ENCODE results near the gene PTPN11.
A peak's percentile ranks its signal among the peaks of the same experiment; 100 is the strongest.
"Not testable (repeated sequence)": the region's sequence is repeated elsewhere in the genome, so short reads cannot be mapped to it uniquely, and the experiment has no call there.

PTPN11 gene

DNA sequence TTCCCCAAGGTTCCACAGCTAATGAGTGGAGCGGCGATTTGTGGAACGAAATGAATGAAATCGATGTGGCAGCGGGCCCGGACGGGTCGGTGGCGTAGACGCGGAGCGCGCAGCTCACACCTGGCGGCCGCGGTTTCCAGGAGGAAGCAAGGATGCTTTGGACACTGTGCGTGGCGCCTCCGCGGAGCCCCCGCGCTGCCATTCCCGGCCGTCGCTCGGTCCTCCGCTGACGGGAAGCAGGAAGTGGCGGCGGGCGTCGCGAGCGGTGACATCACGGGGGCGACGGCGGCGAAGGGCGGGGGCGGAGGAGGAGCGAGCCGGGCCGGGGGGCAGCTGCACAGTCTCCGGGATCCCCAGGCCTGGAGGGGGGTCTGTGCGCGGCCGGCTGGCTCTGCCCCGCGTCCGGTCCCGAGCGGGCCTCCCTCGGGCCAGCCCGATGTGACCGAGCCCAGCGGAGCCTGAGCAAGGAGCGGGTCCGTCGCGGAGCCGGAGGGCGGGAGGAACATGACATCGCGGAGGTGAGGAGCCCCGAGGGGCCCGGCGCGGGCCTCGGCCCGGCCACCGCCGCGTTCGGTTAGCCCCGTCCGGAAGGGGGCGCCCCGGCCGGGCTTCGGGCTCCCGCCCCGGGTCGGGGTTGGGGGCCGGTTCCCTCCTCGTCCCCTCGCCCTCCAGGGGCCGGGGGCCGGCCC, at the start of gene PTPN11:
PTPN11 (plus strand) TSS at position 340 of the 689 bp plus-strand sequence; CDS start at position 505, 165 bp downstream.
- peak; percentile 94 for DNase-seq

DNA sequence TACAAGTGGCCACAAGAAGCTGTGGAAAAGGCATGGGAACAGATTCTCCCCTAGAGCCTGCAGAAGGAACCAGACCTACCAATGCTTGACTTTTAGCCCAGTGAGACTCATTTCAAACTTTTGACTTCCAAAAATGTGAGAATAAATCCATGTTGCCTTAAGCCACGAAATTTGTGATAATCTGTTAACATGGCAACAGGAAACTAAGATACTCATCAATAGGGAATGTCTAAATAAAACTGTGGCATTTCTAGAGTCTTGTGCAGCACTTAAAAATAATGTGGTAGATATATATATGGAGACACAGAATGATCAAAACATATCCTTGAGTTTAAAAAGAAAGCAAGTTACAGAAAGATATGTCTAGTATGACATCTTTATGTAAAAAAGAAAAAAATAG, 48.5 kb upstream of the PTPN11 start:
- no peak for DNase-seq

DNA sequence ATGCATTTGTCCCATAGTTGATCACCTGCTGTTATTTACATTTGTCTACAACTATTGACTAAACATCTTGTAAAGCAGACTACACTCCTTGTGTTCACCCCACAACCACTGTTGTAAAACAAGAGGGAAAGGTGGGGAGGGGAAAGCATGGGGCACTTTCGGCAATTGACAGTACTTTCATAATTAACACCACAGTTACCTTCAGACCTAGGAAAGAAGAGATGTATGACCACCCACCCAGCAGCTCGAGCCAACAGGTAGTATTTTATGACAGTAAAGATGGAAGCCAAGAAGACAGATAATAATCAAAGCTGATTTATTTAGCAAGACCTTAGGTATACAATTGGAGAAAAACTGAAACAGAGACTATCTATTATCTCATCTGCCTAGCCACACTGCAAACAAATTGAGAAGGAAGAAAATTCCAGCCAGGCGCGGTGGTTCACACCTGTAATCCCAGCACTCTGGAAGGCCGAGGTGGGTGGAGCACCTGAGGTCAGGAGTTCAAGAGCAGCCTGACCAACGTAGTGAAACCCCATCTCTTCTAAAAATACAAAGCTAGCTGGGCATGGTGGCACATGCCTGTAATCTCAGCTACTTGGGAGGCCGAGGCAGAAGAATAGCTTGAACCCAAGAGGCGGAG, 47.8 kb upstream of the PTPN11 start:
- no peak for DNase-seq

DNA sequence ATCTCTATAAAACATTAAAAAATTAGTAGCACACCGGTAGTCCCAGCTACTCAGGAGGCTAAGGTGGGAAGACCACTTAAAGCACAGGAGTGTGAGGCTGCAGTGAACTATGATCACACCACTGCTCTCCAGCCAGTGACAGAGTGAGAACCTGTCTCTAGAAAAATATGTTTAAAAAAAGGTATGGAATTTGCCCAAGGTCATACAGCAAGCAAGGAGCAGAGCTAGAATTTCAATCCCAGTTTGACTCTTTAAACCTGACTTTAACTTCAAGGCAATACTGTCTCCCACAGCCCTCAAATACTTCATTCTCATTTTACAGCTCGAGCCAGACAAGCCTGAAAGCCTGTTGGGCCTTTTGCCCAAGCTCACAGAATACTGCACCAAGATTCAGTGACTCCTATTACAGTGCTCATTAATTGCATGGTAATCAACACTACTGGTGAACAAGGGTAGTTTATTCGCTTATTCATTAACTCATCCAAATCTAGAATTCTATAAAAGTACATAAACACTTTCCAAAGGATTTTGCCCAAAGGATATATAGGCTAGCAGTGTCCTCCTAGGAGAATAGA, 44.5 kb upstream of the PTPN11 start:
- no peak for DNase-seq

DNA sequence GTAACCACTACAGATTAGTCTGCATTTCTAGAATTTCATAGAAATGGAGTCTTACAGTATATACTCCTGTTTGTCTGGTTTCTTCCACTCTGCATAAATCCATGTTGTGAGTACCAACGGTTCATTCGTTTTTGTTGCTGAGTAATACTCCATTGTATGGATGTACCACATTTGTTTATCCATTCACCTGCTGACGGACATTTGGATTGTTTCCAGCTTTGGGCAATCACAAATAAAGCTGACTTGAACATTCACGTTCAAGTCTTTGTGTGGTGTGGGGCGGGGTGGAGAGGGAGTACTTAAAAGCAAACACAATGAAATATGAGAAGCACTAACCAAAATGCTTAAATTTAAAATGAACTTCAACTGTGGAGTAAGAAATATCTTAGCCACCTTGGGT, 43.6 kb upstream of the PTPN11 start:
- DNase-seq, result no peak

DNA sequence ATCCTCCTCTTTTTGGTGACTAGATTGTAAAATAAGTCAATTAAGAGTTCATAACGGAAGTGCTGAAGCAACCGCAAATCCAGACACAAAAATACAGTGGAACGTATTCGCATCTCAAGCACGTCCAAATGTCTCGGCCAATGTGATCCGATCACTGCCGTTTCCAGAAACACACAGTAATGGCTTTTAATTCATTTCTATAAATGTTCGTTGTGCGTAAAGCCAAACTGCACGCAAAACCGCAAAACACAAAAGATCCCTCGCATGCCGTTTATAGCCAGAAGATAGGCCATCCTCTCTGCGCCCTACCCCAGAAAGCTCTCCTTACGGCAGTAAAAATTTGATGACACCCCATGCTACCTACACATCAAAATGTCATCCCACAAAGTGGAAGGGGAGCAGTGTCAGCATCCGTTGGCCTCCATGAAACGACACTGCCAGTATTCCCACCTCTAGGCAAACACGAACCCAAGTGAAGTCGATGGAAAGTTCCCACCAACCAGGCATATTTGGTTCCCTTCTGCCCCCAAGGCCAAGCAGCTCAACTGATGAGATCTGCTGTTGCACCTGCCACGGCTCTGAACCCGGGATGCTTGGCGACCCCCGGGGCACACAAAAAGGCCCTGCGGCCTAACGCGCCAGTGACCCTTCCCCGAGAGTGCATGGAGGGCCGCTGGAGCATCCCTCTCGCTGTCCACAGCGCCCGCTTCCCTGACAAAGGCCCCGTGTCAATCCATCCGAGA, 37.9 kb upstream of the PTPN11 start:
- peak; percentile 34 for DNase-seq

DNA sequence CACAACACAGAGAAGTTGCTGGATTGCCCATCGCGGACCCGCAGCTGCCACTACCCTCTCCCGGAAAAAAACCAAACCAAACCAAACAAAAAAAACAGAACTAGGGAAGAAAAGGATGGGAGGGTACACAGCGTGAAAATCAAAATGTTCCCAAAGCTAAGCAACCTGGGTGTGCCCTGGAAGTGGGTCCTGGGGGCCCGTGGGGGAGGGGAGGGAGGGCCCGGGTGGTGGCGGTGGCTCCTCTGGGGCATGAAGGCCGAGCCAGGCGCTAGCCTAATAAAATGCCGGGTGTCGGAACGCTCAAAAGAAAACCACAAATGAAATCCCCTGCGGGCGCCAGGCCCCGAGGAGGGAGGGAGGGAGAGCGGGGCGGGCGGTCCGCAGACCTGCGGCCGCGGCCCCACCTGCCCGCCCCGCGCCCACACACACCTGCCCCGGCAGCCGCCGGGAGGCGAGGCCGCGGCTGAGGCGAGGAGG, 37.3 kb upstream of the PTPN11 start:
- no peak for DNase-seq

DNA sequence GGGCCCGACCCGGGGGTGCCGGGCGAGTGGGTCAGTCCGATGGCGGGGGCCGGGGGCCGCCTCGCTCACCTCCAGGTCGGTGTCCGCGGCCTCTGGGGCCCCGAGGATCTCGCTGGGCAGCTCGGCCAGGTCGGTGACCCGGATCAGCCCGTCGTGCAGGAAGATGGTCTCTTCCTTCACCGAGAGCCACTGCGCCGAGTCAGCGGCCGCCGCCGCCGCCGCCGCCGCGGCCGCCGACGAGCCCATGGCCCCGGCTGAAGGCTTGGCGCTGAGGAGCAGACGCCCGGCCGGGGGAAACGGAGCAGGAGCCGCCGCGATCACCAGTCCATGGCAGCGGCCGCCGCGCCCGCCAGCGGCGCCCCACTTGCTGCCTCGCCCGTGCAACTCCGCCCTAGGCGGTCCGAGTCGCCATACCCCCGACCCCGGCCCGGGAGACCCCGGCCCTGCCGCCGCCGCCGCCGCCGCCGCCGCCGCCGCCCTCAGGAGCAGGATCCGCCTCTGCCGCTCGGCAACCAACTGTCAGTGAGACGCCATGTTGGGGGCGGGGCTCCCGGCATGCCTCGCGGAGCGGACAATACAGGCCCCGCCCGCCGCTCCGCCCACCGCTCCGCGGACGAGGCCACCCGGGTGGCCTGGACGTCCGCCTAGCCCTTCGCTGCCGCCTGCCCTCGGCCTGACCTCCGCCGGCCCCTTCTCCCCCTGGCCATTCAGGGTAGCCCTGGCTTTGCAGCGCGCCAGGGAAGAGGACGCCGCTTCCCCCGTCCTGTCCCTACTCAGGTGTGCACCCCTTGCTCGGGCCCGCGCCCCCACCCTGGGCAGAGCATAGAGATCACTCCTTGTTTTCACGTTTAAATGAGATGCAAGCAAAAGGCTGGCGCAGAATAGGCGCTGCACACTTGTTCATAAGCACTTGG, 36.6 kb upstream of the PTPN11 start, which contains the start of gene HECTD4:
HECTD4 (minus strand) TSS at position 549 of the 914 bp plus-strand sequence; CDS start at position 246, 303 bp downstream.
- DNase-seq, result peak; percentile 92

DNA sequence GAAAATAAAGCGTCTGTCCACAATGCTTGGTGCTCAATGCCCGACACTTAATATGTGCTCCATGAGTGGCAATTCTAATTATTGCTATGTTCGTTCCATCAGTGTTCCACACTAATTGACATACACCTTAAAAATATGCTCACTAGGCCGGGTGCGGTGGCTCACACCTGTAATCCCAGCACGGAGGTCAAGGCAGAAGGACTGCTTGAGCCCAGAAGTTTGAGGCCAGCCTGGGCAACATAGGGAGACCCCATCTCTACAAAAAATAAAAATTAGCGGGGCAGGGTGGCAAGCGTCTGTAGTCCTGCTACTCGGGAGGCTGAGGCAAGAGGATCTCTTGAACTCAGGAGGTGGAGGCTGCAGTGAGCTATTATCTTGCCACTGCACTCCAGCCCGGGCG, 35.9 kb upstream of the PTPN11 start:
- DNase-seq, result no peak

DNA sequence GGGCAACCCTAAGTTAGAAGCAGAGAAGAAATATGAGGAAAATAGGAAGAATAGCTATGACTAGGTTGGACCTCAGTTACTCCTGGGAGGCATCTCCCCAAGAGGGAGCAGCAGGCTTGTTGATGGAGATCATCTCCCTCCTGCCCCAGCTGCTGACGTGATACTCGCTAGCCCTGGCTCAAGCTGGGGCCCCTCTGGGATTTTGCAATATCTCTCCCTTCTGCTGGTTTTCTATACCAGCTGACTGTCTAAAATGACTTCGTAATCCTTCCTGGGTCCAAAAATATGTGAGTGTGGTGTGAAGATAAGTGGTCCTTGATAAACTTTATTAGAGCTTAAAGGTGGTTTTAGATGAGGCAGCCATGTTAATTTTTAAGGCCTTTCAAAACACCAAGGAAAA, 32.0 kb upstream of the PTPN11 start:
- no peak for DNase-seq

DNA sequence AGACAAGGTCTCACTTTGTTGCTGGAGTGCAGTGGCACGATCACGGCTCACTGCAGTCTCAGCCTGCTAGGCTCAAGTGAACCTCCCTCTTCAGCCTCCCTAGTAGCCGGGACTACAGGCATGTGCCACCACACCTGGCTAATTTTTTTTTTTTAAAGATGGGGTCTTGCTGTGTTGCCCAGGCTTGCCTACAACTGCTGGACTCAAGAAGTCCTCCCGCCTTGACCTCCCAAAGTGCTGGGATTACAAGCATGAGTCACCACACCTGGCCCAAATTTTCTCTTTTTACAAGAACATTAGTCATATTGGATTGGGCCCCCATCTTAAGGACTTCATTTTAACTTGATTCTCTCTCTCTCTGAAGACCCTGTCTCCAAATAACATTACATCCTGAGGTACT, 29.5 kb upstream of the PTPN11 start:
- DNase-seq, result no peak

DNA sequence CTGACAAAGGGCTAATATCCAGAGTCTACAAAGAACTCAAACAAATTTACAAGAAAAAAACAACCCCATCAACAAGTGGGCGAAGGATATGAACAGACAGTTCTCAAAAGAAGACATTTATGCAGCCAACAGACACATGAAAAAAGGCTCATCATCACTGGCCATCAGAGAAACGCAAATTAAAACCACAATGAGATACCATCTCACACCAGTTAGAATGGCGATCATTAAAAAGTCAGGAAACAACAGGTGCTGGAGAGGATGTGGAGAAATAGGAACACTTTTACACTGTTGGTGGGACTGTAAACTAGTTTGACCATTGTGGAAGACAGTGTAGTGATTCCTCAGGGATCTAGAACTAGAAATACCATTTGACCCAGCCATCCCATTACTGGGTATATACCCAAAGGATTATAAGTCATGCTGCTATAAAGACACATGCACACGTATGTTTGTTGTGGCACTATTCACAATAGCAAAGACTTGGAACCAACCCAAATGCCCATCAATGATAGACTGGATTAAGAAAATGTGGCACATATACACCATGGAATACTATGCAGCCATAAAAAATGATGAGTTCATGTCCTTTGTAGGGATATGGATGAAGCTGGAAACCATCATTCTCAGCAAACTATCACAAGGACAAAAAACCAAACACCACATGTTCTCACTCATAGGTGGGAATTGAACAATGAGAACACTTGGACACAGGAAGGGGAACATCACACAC, 28.7 kb upstream of the PTPN11 start:
- not testable (repeated sequence) for DNase-seq

DNA sequence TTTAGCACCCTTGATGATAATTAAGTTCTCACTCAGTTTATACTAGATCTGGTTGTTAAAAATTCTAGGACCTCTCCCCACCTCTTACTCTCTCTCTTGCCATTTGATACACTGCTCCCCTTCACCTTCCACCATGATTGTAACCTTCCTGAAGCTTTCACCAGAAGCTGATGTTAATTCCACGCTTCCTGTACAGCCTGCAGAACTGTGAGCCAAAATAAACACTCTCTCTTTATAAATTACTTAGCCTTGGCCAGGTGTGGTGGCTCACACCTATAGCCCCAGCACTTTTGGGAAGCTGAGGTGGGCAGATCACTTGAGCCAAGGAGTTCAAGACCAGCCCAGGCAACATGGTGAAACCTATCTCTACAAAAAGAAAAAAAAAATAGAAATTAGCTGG, 25.4 kb upstream of the PTPN11 start:
- no peak for DNase-seq

DNA sequence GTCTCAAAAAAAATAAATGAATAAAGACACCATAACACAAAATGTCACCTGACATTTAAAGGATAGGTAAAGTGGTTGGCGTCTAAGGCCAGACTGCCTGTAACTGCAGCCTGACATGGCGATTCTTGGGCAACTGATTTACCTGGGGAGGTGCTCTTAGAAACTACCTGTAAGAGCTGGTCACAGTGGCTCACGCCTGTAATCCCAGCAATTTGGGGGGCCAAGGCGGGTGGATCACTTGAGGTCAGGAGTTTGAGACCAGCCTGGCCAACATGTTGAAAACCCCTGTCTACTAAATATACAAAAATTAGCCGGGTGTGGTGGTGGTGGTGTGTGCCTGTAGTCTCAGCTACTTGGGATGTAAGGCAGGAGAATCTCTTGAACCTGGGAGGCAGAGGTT, 17.7 kb upstream of the PTPN11 start:
- DNase-seq, result no peak

DNA sequence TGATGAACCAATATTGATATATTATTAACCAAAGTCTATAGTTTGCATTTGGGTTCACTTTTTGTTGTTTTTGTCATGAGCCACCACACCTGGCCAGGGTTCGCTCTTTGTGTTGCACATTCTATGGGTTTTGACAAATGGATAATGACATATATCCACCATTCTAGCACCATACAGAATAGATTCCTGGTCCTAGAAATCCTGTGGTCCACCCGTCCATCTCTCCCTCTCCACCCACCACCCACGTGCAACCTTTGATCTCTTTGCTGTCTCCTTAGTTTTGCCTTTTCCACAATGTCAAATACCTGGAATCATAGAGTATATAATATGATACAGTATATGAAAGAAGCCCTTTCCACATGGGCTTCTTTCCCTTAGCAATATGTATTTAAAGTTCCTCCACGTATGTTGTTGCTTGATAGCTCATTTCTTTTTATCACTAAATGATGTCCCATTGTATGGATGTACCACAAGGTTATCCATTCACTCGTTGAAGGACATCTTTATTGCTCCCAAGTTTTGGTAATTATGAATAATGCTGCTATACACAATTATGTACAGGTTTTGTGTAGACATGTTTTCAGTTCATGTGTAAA, 16.7 kb upstream of the PTPN11 start:
- DNase-seq, result no peak

DNA sequence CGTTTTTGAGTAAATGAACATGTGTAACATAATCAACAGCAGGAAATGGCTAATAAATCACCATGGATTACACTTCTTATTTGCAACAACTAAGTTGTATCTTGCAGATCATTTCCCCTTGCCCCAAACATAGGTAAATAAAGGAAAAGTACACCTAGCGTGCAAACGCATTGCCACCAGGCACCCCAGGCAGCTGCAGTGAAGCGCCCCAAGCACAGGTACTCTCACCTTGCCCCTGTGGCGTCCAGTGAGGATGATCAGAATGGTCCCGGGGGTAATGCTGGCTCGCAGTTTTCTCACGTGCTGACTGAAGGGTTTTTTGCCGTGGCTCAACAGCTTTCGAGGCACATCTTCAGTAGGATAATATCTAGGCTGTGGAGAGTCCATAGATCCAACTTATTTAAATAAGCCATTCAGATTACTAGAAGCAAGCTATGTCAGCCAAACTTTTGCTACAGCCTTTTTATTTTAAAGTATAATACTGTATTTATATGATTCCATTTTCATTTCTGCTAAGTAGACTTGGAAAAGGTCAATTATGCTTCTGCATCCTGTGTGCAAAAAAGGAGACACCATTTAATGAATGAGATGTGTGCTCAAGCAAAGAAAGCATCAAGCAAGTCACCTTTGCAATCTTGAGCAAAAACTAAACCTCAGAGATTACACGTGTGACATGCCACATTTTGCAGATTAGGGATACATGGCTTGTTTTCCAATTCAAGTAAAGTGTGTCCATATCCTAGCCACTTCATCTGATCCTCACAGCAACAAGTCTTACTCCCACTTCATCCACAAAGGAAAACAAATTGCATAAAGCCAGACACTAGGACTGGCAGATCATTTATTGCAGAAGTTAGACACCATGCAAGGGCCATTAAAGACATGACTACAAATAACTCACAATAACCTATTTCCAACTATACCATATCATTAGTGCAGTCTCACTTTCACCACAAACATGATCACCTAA, 11.9 kb upstream of the PTPN11 start:
- DNase-seq, result no peak

DNA sequence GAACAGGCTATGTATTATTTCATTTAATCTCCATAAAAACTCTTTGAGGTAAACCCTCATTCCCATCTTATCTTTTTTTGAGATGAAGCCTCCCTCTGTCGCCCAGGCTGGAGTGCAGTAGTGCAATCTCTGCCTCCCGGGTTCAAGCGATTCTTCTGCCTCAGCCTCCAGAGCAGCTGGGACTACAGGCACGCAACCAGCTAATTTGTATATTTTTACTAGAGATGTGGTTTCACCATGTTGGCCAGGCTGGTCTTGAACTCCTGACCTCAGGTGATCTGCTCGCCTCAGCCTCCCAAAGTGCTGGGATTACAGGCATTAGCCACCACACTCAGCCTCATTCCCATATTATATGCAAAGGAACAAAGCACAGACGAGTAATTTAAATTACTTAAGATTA, 11.1 kb upstream of the PTPN11 start:
- DNase-seq, result not testable (repeated sequence)

DNA sequence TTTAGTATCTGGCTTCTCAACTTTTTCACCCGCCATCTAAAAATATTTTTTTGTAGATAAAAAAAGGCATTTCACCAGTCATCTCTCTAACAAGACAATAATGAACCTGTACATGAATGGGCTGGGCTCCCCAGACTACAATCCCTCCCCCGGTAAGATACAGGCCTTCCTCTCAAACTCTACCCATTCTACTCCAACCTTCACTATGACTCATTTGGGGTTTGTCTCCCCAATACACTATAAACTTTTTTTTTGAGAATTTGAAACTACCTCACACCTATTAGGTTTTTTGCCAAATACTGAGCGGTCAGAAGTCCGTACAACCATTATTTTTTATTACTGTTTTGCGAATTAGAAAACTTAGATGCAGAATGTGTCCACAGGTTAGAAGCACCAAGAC, 10.1 kb upstream of the PTPN11 start:
- no peak for DNase-seq

DNA sequence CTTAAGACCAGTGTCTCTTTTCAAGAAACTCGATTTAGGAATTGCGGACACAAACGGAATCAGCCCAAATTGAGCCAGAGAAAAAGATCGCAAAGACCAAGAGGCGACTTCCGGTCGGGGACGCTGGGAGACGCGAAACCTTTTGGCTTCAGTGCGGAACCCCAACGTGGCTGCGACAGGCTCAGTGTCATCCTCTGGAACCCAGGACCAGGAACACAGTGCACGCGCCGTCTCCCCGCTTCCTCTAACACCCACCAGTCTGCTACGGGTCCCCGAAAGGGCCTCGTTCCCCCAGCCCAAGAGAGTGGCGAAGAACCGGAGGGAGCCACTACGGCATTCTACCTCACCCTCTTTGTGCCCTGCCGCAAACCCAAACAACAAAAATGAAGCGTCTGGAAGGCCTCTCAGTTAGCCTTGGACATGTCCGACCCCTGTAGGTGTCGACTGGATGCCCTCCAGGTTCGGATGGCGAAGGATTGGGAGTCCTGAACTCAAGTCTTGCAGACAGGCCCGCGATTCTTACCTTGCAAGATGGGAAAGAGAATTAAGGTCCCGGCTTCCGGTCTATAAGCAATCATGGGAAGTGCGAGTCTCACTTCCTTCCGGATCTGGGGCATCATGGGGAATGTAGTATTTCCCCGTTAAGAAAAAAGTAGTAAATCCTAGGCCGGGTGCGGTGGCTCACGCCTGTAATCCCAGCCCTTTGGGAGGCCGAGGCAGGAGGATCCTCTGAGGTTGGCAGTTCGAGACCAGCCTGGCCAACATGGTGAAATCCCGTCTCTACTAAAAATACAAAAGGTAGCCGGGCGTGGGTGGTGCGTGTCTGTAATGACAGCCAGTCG, 9.5 kb upstream of the PTPN11 start, which contains the start of gene RPL6:
RPL6 (minus strand) TSS at position 542 of the 842 bp plus-strand sequence. CDS start 949 bp downstream, outside the sequence.
- peak; percentile 89 for DNase-seq
